Endothelial cell of umbilical vein (primary cell): Measurements from ENCODE around the gene PRPF19. TPM values are rescaled to one million over a fixed set of nuclear protein-coding genes. Genes with fewer than 3 reads are reported as not detected.

Experiments used
- BruUV-seq: library from RNA; stranded (reverse); fragments of 400-500 nt; replicated peaks from 2 replicates; lab custom pipeline; 2021; lab: Mats Ljungman, UMichigan
- CTCF ChIA-PET: fragments of 300-600, 350-600 bp; sonication (Branson Sonifier 250); formaldehyde crosslinking; loops from one replicate; lab custom pipeline; 2021; ENCODE audit warnings: antibody characterized with exemption, inconsistent platforms; lab: Charles Lee
- POLR2A ChIA-PET: fragments of 300-600, 350-600 bp; sonication (Branson Sonifier 250); formaldehyde crosslinking; loops from one replicate; lab custom pipeline; 2021; ENCODE audit warnings: antibody characterized with exemption, inconsistent platforms; lab: Charles Lee
- DNase-seq: peaks from one replicate; pipeline ENCODE4 v3.0.0-alpha.2; 2011; ENCODE audit warnings: low read depth, low spot score
- FAIRE-seq: peaks from 2 replicates; lab custom pipeline; 2011; peaks lifted over from hg19 to GRCh38; lab: Jason Lieb, UNC
- H2AFZ ChIP-seq: 2 replicates; pipeline ENCODE4 v1.6.0; 2012; ENCODE audit warnings: low read depth, low read length, control low read depth, inconsistent platforms
- H3K27ac ChIP-seq: 2 replicates; pipeline ENCODE4 v1.5.1; 2011; ENCODE audit warnings: low read depth, mild to moderate bottlenecking, control low read depth, low read length, moderate library complexity; ENCODE audit not compliant: insufficient read depth
- H3K27me3 ChIP-seq, 2 experiments: 2 replicates each; pipeline versions ENCODE4 v1.6.0 to v1.6.1; 2011; ENCODE audit warnings: low read length in 2 of 2, mixed read lengths in 1 of 2; ENCODE audit not compliant: control insufficient read depth in 2 of 2, insufficient read depth in 2 of 2
- H3K36me3 ChIP-seq, 2 experiments: 2 replicates in 1 of 2; 3 replicates in 1 of 2; pipeline ENCODE4 v1.5.1; 2011; ENCODE audit warnings: low read length in 2 of 2, mild to moderate bottlenecking in 1 of 2, moderate library complexity in 1 of 2; ENCODE audit not compliant: control insufficient read depth in 2 of 2, insufficient read depth in 2 of 2; ENCODE audit errors: extremely low read depth in 1 of 2
- H3K4me1 ChIP-seq: 3 replicates; pipeline ENCODE4 v1.5.1; 2011; ENCODE audit warnings: mild to moderate bottlenecking, low read length; ENCODE audit not compliant: control insufficient read depth, insufficient read depth; ENCODE audit errors: extremely low read depth
- H3K4me2 ChIP-seq: 2 replicates; pipeline ENCODE4 v1.6.1; 2011; ENCODE audit warnings: low read length, control low read depth, mixed read lengths; ENCODE audit not compliant: insufficient read depth
- H3K4me3 ChIP-seq, 3 experiments: fragments of 200-600 bp in 1 of 3; sonication (generic), shearing (Covaris generic) in 1 of 3; replicated peaks in 1 of 3; 2 replicates each; pipeline ENCODE4 v1.5.1; 2011 to 2016; ENCODE audit warnings: control low read depth in 3 of 3, low read length in 3 of 3, mild to moderate bottlenecking in 2 of 3, inconsistent platforms in 1 of 3, low read depth in 1 of 3, moderate library complexity in 1 of 3; ENCODE audit not compliant: insufficient read depth in 1 of 3
- H3K79me2 ChIP-seq: 2 replicates; pipeline ENCODE4 v1.6.0; 2012; ENCODE audit warnings: low read length, inconsistent platforms; ENCODE audit not compliant: control insufficient read depth, insufficient read depth
- H3K9ac ChIP-seq: replicated peaks from 2 replicates; pipeline ENCODE3; 2011; ENCODE audit warnings: low read length, control low read depth; ENCODE audit not compliant: insufficient read depth; ENCODE audit errors: extremely low read depth
- H3K9me1 ChIP-seq: replicated peaks from 3 replicates; pipeline ENCODE4 v1.6.0; 2011; ENCODE audit warnings: mild to moderate bottlenecking, low read length; ENCODE audit not compliant: control insufficient read depth, insufficient read depth; ENCODE audit errors: extremely low read depth
- H3K9me3 ChIP-seq: replicated peaks from 2 replicates; pipeline ENCODE4 v1.5.1; 2012; ENCODE audit warnings: low read length, inconsistent platforms; ENCODE audit not compliant: control insufficient read depth, insufficient read depth
- H4K20me1 ChIP-seq: replicated peaks from 2 replicates; pipeline ENCODE3; 2011; ENCODE audit warnings: mild to moderate bottlenecking, low read length; ENCODE audit not compliant: control insufficient read depth, insufficient read depth; ENCODE audit errors: extremely low read depth
- CTCF ChIP-seq, 2 donors: IDR thresholded peaks; 1 replicate in 1 of 2; 2 replicates in 1 of 2; pipeline ENCODE4 v1.5.1; 2011; ENCODE audit warnings: low read length in 2 of 2, mild to moderate bottlenecking in 2 of 2, moderate library complexity in 2 of 2, control low read depth in 1 of 2, inconsistent platforms in 1 of 2, low read depth in 1 of 2; ENCODE audit not compliant: insufficient read depth in 1 of 2; ENCODE audit errors: extremely low read depth in 1 of 2
- EZH2 ChIP-seq: IDR thresholded peaks from 2 replicates; pipeline ENCODE4 v1.6.1; 2012; ENCODE audit warnings: borderline replicate concordance, low read depth, mild to moderate bottlenecking, moderate library complexity, low read length, inconsistent platforms; ENCODE audit not compliant: severe bottlenecking
- FOS ChIP-seq: IDR thresholded peaks from 2 replicates; pipeline ENCODE4 v1.6.1; 2011; ENCODE audit warnings: mild to moderate bottlenecking, low read length, moderate library complexity, borderline replicate concordance; ENCODE audit not compliant: insufficient read depth
- GATA2 ChIP-seq: IDR thresholded peaks from 2 replicates; pipeline ENCODE4 v1.7.0; 2011; ENCODE audit warnings: low read depth, mild to moderate bottlenecking, moderate library complexity, mixed read lengths, low read length; ENCODE audit not compliant: insufficient read length, insufficient read depth
- JUN ChIP-seq: IDR thresholded peaks from 2 replicates; pipeline ENCODE4 v1.6.1; 2011; ENCODE audit warnings: borderline replicate concordance, low read depth; ENCODE audit not compliant: insufficient read length, insufficient read depth
- MYC ChIP-seq: IDR thresholded peaks from one replicate; pipeline ENCODE4 v1.6.1; 2011; ENCODE audit warnings: mild to moderate bottlenecking, low read depth, low read length
- POLR2A ChIP-seq: IDR thresholded peaks from 2 replicates; pipeline ENCODE4 v1.6.1; 2012; ENCODE audit warnings: low read depth, mild to moderate bottlenecking, control low read depth, low read length
- POLR2AphosphoS5 ChIP-seq: IDR thresholded peaks from 2 replicates; pipeline ENCODE4 v1.6.1; 2012; ENCODE audit warnings: low read depth, mild to moderate bottlenecking, control low read depth, low read length, moderate library complexity; ENCODE audit not compliant: insufficient read depth
- dilution Hi-C: fragments of 300-500 bp; cut with MboI; formaldehyde crosslinking; loops from one replicate; pipeline ENCODE4 v1.15.0; 2019; ENCODE audit warnings: low sequenced_read_pairs; ENCODE audit not compliant: extremely low pct_ligation_motif_present
- intact Hi-C: fragments of 100-400 bp; cut with micrococcal nuclease; formaldehyde crosslinking; loops from one replicate; pipeline ENCODE4 v1.10.0; 2022
- polyA plus RNA-seq, 4 experiments: library from polyadenylated mRNA; depleted of rRNA in 3 of 4; stranded (reverse) in 3 of 4; unstranded in 1 of 4; fragments of >200 nt; gene quantifications; 2 replicates each; pipeline versions ENCODE4 v1.2.1 to v1.2.3, GENCODE V29; 2011 to 2012; ENCODE audit warnings: missing spikeins in 1 of 4
- total RNA-seq: library from RNA; stranded (reverse); gene quantifications from 2 replicates; pipeline ENCODE4 v1.2.3, GENCODE V29; 2021

The PRPF19 gene
- total and polyA plus RNA-seq, 2 donors (not counting 3 experiments of a cell fraction or from before 2014, with no cell fraction given), result 97.1 to 126 TPM

- H3K79me2 ChIP-seq, result no peaks in the 10 kb centered on the region
- dilution Hi-C loops, result no loop called here
- no peaks in the 10 kb centered on the region for H3K36me3 ChIP-seq
- no peak overlapping the region for H3K9ac ChIP-seq
- TF ChIP-seq FOS (no peak), GATA2 (no peak), JUN (no peak), POLR2AphosphoS5 (no peak), POLR2A (no peak), MYC (no peak), CTCF (IDR thresholded peaks at IDR 0.05; ENCODE audit: extremely low read depth in 1 of 2, insufficient read depth in 1 of 2, low read depth in 1 of 2, low read length in 2 of 2) (no peak), EZH2 (no peak)
- no peaks in the 10 kb centered on the region for H3K4me1 ChIP-seq
- intact Hi-C loops, result no loop called here
- no peak overlapping the region for H3K27ac ChIP-seq
- no TSS peak for BruUV-seq
- H3K9me1 ChIP-seq, result no peaks in the 10 kb centered on the region
- DNase-seq (no peak), FAIRE-seq (no peak)
- no peaks in the 10 kb centered on the region for H3K27me3 ChIP-seq
- ChIA-PET CTCF (interaction anchor here (0.7 to 1.6 kb wide), 3 partner anchors 13 to 44 kb away, joined by 4 to 9 read pairs (median 5); no protein-coding TSS in a partner anchor), POLR2A (no interaction called here)
- H2AFZ ChIP-seq, result no peak overlapping the region
- H3K4me3 ChIP-seq, result no peak overlapping the region
- no peaks in the 10 kb centered on the region for H4K20me1 ChIP-seq
- no peak overlapping the region for H3K4me2 ChIP-seq
- no peaks in the 10 kb centered on the region for H3K9me3 ChIP-seq
Observed at GRCh38 chr11:60874421-60875365, 31.7 kb downstream of the PRPF19 start.
